CD4-positive, alpha-beta T cell (primary cell): ENCODE results near the gene FCGR2B. TPM values are rescaled to one million over a fixed set of nuclear protein-coding genes. Genes with fewer than 3 reads are reported as not detected.

Experiments
- ATAC-seq: fragments of 200-7000 bp; cut with Tn5 transposase; one replicate; pipeline ENCODE4 v1.10.0; 2022; ENCODE audit warnings: mild to moderate bottlenecking; ENCODE audit not compliant: poor library complexity
- CTCF ChIA-PET: fragments of 350-600 bp; sonication (Branson Sonifier 250); formaldehyde crosslinking; loops from one replicate; lab custom pipeline; 2021; ENCODE audit warnings: antibody characterized with exemption, inconsistent platforms; lab: Charles Lee
- POLR2A ChIA-PET: fragments of 350-600 bp; sonication (Branson Sonifier 250); formaldehyde crosslinking; loops from one replicate; lab custom pipeline; 2021; ENCODE audit warnings: antibody characterized with exemption, inconsistent platforms; lab: Charles Lee
- DNase-seq, 14 experiments: peaks; one replicate each; pipeline ENCODE4 v3.0.0-alpha.2; 2013 to 2020; ENCODE audit warnings: mixed read lengths in 2 of 14
- H3K27ac ChIP-seq, 2 donors: one replicate each; pipeline versions ENCODE4 v1.5.1 to v1.7.0; 2013; ENCODE audit warnings: low read length in 2 of 2, low read depth in 1 of 2, mild to moderate bottlenecking in 1 of 2
- H3K27me3 ChIP-seq, 2 experiments: 1 replicate in 1 of 2; 2 replicates in 1 of 2; pipeline versions ENCODE4 v1.6.1 to v1.7.0; 2013; ENCODE audit warnings: low read length in 2 of 2, control low read depth in 1 of 2, mild to moderate bottlenecking in 1 of 2, moderate library complexity in 1 of 2; ENCODE audit not compliant: insufficient read depth in 2 of 2, control insufficient read depth in 1 of 2
- H3K36me3 ChIP-seq: one replicate; pipeline ENCODE4 v1.6.1; 2013; ENCODE audit warnings: low read length, control low read depth; ENCODE audit not compliant: insufficient read depth
- H3K4me1 ChIP-seq: one replicate; pipeline ENCODE4 v1.6.1; 2013; ENCODE audit warnings: low read length, control low read depth; ENCODE audit not compliant: insufficient read depth
- H3K4me3 ChIP-seq: one replicate; pipeline ENCODE4 v1.5.1; 2013; ENCODE audit warnings: mild to moderate bottlenecking, low read length, moderate library complexity
- H3K9me3 ChIP-seq, 2 experiments: 1 replicate in 1 of 2; 2 replicates in 1 of 2; pipeline versions ENCODE4 v1.6.1 to v1.7.0; 2013; ENCODE audit warnings: low read length in 2 of 2, mild to moderate bottlenecking in 2 of 2, control low read depth in 1 of 2, moderate library complexity in 1 of 2; ENCODE audit not compliant: control insufficient read depth in 1 of 2, insufficient read depth in 1 of 2
- H3K27ac Mint-ChIP-seq: one replicate; pipeline ENCODE4 v1.8.0; 2020; ENCODE audit warnings: mixed read lengths
- H3K27me3 Mint-ChIP-seq: one replicate; pipeline ENCODE4 v1.8.0; 2021; ENCODE audit warnings: mixed read lengths
- H3K36me3 Mint-ChIP-seq: one replicate; pipeline ENCODE4 v1.8.0; 2021; ENCODE audit warnings: low read depth, mixed read lengths
- H3K4me1 Mint-ChIP-seq: one replicate; pipeline ENCODE4 v1.8.0; 2021; ENCODE audit warnings: low read depth, mixed read lengths
- H3K4me3 Mint-ChIP-seq: one replicate; pipeline ENCODE4 v1.8.0; 2020; ENCODE audit warnings: mild to moderate bottlenecking, mixed read lengths
- H3K9me3 Mint-ChIP-seq: one replicate; pipeline ENCODE4 v1.8.0; 2020; ENCODE audit warnings: mixed read lengths
- intact Hi-C, 2 experiments: fragments of 100-400 bp; cut with DNase I in 1 of 2; cut with micrococcal nuclease in 1 of 2; formaldehyde crosslinking; loops; one replicate each; pipeline versions ENCODE4 v1.15.1 to v1.9.0; 2023 to 2025; cut with DNase I, micrococcal nuclease
- total RNA-seq, 174 experiments: library from RNA in 2 of 174; stranded (reverse) in 2 of 174; gene quantifications; one replicate each; pipeline ENCODE4 v1.2.3 and lab custom pipeline; 2021 to 2026
- TF ChIP-seq, protein P1 (sequence below): fragments of 200-600 bp; IDR thresholded peaks from one replicate; pipeline ENCODE4 v1.8.0; 2022; ENCODE audit warnings: antibody characterized with exemption, mild to moderate bottlenecking

FCGR2B gene
- total RNA-seq, 2 experiments from 2014 or later, result 0.36 TPM; not detected in 1

DNA sequence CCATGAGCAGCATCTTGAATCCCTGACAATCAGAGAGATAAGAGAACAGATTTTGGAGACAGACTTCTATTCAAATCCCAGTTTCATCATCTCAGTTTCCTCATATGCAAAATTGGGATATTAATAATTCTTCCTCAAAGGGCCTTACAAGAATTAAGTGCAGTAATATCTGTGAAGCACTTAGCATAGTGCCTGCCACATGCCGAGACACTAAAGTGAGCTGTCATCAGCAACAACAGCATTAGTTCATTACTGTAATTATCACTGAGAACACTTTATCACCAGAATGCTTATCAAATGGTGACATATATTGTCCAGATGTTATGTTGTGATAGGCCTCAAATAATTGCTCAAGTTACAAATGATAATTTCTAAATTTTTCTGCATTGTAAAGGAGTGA is 57.5 kb downstream of the FCGR2B start:
- Mint-ChIP-seq H3K27me3 (peaks cover 27% of the 10 kb centered on the region), H3K4me3 (no peak overlapping the region), H3K4me1 (peaks cover 6% of the 10 kb centered on the region), H3K27ac (no peak overlapping the region), H3K36me3 (no peaks in the 10 kb centered on the region), H3K9me3 (no peaks in the 10 kb centered on the region)
- TF ChIP-seq, protein P1, sequence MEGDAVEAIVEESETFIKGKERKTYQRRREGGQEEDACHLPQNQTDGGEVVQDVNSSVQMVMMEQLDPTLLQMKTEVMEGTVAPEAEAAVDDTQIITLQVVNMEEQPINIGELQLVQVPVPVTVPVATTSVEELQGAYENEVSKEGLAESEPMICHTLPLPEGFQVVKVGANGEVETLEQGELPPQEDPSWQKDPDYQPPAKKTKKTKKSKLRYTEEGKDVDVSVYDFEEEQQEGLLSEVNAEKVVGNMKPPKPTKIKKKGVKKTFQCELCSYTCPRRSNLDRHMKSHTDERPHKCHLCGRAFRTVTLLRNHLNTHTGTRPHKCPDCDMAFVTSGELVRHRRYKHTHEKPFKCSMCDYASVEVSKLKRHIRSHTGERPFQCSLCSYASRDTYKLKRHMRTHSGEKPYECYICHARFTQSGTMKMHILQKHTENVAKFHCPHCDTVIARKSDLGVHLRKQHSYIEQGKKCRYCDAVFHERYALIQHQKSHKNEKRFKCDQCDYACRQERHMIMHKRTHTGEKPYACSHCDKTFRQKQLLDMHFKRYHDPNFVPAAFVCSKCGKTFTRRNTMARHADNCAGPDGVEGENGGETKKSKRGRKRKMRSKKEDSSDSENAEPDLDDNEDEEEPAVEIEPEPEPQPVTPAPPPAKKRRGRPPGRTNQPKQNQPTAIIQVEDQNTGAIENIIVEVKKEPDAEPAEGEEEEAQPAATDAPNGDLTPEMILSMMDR, result no peak
- ChIA-PET POLR2A (no interaction called here), CTCF (no interaction called here)
- peaks cover under 1% of the 10 kb centered on the region for H3K4me1 ChIP-seq
- intact Hi-C loops, result no loop called here
- H3K27me3 ChIP-seq, result no peaks in the 10 kb centered on the region
- no peaks in the 10 kb centered on the region for H3K9me3 ChIP-seq
- H3K4me3 ChIP-seq, result no peak overlapping the region
- H3K36me3 ChIP-seq, result no peaks in the 10 kb centered on the region
- H3K27ac ChIP-seq, result no peak overlapping the region
- no peak for ATAC-seq
- DNase-seq, result no peak

DNA sequence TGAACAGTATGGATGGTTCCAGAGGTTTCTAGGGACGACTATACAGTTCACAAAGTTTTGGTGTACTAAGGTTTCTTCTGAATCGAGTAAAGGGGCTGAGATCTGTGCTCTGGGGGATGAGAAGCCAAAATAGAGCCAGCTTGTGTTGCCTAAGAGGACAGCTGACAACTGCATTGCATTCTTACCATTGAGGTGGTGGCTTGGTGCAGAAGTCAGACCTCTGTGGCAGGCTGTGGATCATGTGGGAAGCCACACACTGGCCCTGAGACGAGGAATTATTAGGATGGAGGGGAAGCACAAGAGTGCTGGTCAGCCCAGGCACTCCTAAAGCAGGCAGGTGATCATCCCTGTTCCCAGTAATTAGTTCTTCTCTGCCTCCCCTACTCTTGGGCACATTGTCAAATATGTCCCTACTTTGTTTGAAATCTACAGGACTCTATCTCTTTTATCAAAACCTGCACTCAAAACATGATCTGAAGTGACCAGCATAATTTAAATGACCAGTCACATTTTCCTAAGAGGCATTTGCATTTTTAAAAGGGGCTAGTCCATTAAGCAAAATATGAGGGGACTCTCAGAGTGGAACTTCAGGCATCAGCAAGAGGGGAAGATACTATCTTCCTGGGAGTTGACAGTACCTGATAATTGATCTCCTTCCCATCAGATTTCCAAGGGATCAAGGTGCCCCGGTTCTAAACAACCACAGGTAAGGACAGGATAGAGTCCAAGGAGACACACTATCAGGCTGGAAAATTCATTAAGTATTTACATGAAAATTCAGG is 58.2 kb downstream of the FCGR2B start, which contains the start of gene FCRLB:
Gene FCRLB, plus strand, starts transcription at position 589 of the 782 bp plus-strand sequence. CDS start 1,129 bp downstream, outside the sequence.
- ChIA-PET CTCF (no interaction called here), POLR2A (no interaction called here)
- Histone ChIP-seq H3K27me3 (peaks cover 0 to 3% of the 10 kb centered on the region in 2 experiments), H3K36me3 (no peaks in the 10 kb centered on the region), H3K27ac (no peak within 1 kb of the TSS), H3K9me3 (no peaks in the 10 kb centered on the region), H3K4me1 (peaks cover 8% of the 10 kb centered on the region), H3K4me3 (no peak within 1 kb of the TSS)
- intact Hi-C loops, result no loop called here
- Mint-ChIP-seq H3K36me3 (no peaks in the 10 kb centered on the region), H3K4me1 (peaks cover 13% of the 10 kb centered on the region), H3K4me3 (no peak within 1 kb of the TSS), H3K27ac (no peak within 1 kb of the TSS), H3K27me3 (peaks cover 21% of the 10 kb centered on the region), H3K9me3 (no peaks in the 10 kb centered on the region)
- ATAC-seq, result no peak
- DNase-seq, result no peak
- TF ChIP-seq, protein P1, result no peak

DNA sequence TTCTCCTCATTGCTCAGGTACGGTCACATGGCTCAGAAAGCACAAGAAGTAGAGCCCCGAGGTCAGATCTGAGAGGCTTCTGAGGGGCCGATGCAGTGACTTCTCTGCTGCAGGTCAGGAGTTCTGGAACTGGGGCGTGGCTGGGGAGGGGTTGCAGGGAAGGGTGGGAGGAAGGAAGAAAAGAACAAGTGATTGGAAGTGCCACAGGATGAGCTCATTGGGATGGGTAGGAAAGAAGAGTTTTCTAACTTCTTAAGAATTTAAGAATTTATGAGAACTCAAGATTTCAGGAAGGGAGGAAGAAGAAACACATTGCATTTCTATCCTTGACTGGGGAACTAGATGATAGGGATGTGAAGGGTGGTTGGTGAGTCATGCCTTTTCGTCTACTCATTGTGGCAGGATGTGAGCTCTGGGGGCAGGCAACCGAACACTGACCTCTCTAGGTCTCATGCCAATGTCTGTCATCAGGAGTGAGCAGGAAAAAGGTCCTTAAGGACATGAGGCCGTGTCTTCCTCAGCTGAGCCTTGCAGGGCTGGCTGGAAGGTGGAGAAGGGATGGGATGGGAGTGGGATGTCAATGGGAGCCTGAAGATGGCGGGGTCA is 58.9 kb downstream of the FCGR2B start:
- CTCF ChIA-PET, result no interaction called here
- no peak overlapping the region for H3K4me3 Mint-ChIP-seq
- H3K9me3 Mint-ChIP-seq, result no peaks in the 10 kb centered on the region
- ATAC-seq (no peak), DNase-seq (peak in 2 of 14 experiments; percentile 55 to 64)
- H3K36me3 Mint-ChIP-seq, result no peaks in the 10 kb centered on the region
- Histone ChIP-seq H3K4me3 (no peak overlapping the region), H3K27ac (no peak overlapping the region), H3K9me3 (no peaks in the 10 kb centered on the region), H3K36me3 (no peaks in the 10 kb centered on the region), H3K27me3 (peaks cover 0 to 3% of the 10 kb centered on the region in 2 experiments), H3K4me1 (peaks cover 10% of the 10 kb centered on the region)
- H3K27ac Mint-ChIP-seq, result no peak overlapping the region
- intact Hi-C loops, result no loop called here
- POLR2A ChIA-PET, result no interaction called here
- TF ChIP-seq, protein P1, result no peak
- H3K27me3 Mint-ChIP-seq, result peaks cover 21% of the 10 kb centered on the region
- H3K4me1 Mint-ChIP-seq, result peaks cover 14% of the 10 kb centered on the region
